Endothelial cell of umbilical vein (primary cell): ENCODE measurements around the gene SKIC3. TPM values are rescaled to one million over a fixed set of nuclear protein-coding genes. Genes with fewer than 3 reads are reported as not detected.

ENCODE experiments used
- BruUV-seq: library from RNA; stranded (reverse); fragments of 400-500 nt; replicated peaks from 2 replicates; lab custom pipeline; 2021; lab: Mats Ljungman, UMichigan
- CTCF ChIA-PET: fragments of 300-600, 350-600 bp; sonication (Branson Sonifier 250); formaldehyde crosslinking; loops from one replicate; lab custom pipeline; 2021; ENCODE audit warnings: antibody characterized with exemption, inconsistent platforms; lab: Charles Lee
- POLR2A ChIA-PET: fragments of 300-600, 350-600 bp; sonication (Branson Sonifier 250); formaldehyde crosslinking; loops from one replicate; lab custom pipeline; 2021; ENCODE audit warnings: antibody characterized with exemption, inconsistent platforms; lab: Charles Lee
- DNase-seq: peaks from one replicate; pipeline ENCODE4 v3.0.0-alpha.2; 2011; ENCODE audit warnings: low read depth, low spot score
- FAIRE-seq: peaks from 2 replicates; lab custom pipeline; 2011; peaks lifted over from hg19 to GRCh38; lab: Jason Lieb, UNC
- H2AFZ ChIP-seq: 2 replicates; pipeline ENCODE4 v1.6.0; 2012; ENCODE audit warnings: low read depth, low read length, control low read depth, inconsistent platforms
- H3K27ac ChIP-seq: 2 replicates; pipeline ENCODE4 v1.5.1; 2011; ENCODE audit warnings: low read depth, mild to moderate bottlenecking, control low read depth, low read length, moderate library complexity; ENCODE audit not compliant: insufficient read depth
- H3K27me3 ChIP-seq, 2 experiments: 2 replicates each; pipeline versions ENCODE4 v1.6.0 to v1.6.1; 2011; ENCODE audit warnings: low read length in 2 of 2, mixed read lengths in 1 of 2; ENCODE audit not compliant: control insufficient read depth in 2 of 2, insufficient read depth in 2 of 2
- H3K36me3 ChIP-seq, 2 experiments: 2 replicates in 1 of 2; 3 replicates in 1 of 2; pipeline ENCODE4 v1.5.1; 2011; ENCODE audit warnings: low read length in 2 of 2, mild to moderate bottlenecking in 1 of 2, moderate library complexity in 1 of 2; ENCODE audit not compliant: control insufficient read depth in 2 of 2, insufficient read depth in 2 of 2; ENCODE audit errors: extremely low read depth in 1 of 2
- H3K4me1 ChIP-seq: 3 replicates; pipeline ENCODE4 v1.5.1; 2011; ENCODE audit warnings: mild to moderate bottlenecking, low read length; ENCODE audit not compliant: control insufficient read depth, insufficient read depth; ENCODE audit errors: extremely low read depth
- H3K4me2 ChIP-seq: 2 replicates; pipeline ENCODE4 v1.6.1; 2011; ENCODE audit warnings: low read length, control low read depth, mixed read lengths; ENCODE audit not compliant: insufficient read depth
- H3K4me3 ChIP-seq, 3 experiments: fragments of 200-600 bp in 1 of 3; sonication (generic), shearing (Covaris generic) in 1 of 3; replicated peaks in 1 of 3; 2 replicates each; pipeline ENCODE4 v1.5.1; 2011 to 2016; ENCODE audit warnings: control low read depth in 3 of 3, low read length in 3 of 3, mild to moderate bottlenecking in 2 of 3, inconsistent platforms in 1 of 3, low read depth in 1 of 3, moderate library complexity in 1 of 3; ENCODE audit not compliant: insufficient read depth in 1 of 3
- H3K79me2 ChIP-seq: 2 replicates; pipeline ENCODE4 v1.6.0; 2012; ENCODE audit warnings: low read length, inconsistent platforms; ENCODE audit not compliant: control insufficient read depth, insufficient read depth
- H3K9ac ChIP-seq: replicated peaks from 2 replicates; pipeline ENCODE3; 2011; ENCODE audit warnings: low read length, control low read depth; ENCODE audit not compliant: insufficient read depth; ENCODE audit errors: extremely low read depth
- H3K9me1 ChIP-seq: replicated peaks from 3 replicates; pipeline ENCODE4 v1.6.0; 2011; ENCODE audit warnings: mild to moderate bottlenecking, low read length; ENCODE audit not compliant: control insufficient read depth, insufficient read depth; ENCODE audit errors: extremely low read depth
- H3K9me3 ChIP-seq: replicated peaks from 2 replicates; pipeline ENCODE4 v1.5.1; 2012; ENCODE audit warnings: low read length, inconsistent platforms; ENCODE audit not compliant: control insufficient read depth, insufficient read depth
- H4K20me1 ChIP-seq: replicated peaks from 2 replicates; pipeline ENCODE3; 2011; ENCODE audit warnings: mild to moderate bottlenecking, low read length; ENCODE audit not compliant: control insufficient read depth, insufficient read depth; ENCODE audit errors: extremely low read depth
- EZH2 ChIP-seq: IDR thresholded peaks from 2 replicates; pipeline ENCODE4 v1.6.1; 2012; ENCODE audit warnings: borderline replicate concordance, low read depth, mild to moderate bottlenecking, moderate library complexity, low read length, inconsistent platforms; ENCODE audit not compliant: severe bottlenecking
- FOS ChIP-seq: IDR thresholded peaks from 2 replicates; pipeline ENCODE4 v1.6.1; 2011; ENCODE audit warnings: mild to moderate bottlenecking, low read length, moderate library complexity, borderline replicate concordance; ENCODE audit not compliant: insufficient read depth
- GATA2 ChIP-seq: IDR thresholded peaks from 2 replicates; pipeline ENCODE4 v1.7.0; 2011; ENCODE audit warnings: low read depth, mild to moderate bottlenecking, moderate library complexity, mixed read lengths, low read length; ENCODE audit not compliant: insufficient read length, insufficient read depth
- JUN ChIP-seq: IDR thresholded peaks from 2 replicates; pipeline ENCODE4 v1.6.1; 2011; ENCODE audit warnings: borderline replicate concordance, low read depth; ENCODE audit not compliant: insufficient read length, insufficient read depth
- MYC ChIP-seq: IDR thresholded peaks from one replicate; pipeline ENCODE4 v1.6.1; 2011; ENCODE audit warnings: mild to moderate bottlenecking, low read depth, low read length
- POLR2A ChIP-seq: IDR thresholded peaks from 2 replicates; pipeline ENCODE4 v1.6.1; 2012; ENCODE audit warnings: low read depth, mild to moderate bottlenecking, control low read depth, low read length
- POLR2AphosphoS5 ChIP-seq: IDR thresholded peaks from 2 replicates; pipeline ENCODE4 v1.6.1; 2012; ENCODE audit warnings: low read depth, mild to moderate bottlenecking, control low read depth, low read length, moderate library complexity; ENCODE audit not compliant: insufficient read depth
- dilution Hi-C: fragments of 300-500 bp; cut with MboI; formaldehyde crosslinking; loops from one replicate; pipeline ENCODE4 v1.15.0; 2019; ENCODE audit warnings: low sequenced_read_pairs; ENCODE audit not compliant: extremely low pct_ligation_motif_present
- intact Hi-C: fragments of 100-400 bp; cut with micrococcal nuclease; formaldehyde crosslinking; loops from one replicate; pipeline ENCODE4 v1.10.0; 2022
- polyA plus RNA-seq, 4 experiments: library from polyadenylated mRNA; depleted of rRNA in 3 of 4; stranded (reverse) in 3 of 4; unstranded in 1 of 4; fragments of >200 nt; gene quantifications; 2 replicates each; pipeline versions ENCODE4 v1.2.1 to v1.2.3, GENCODE V29; 2011 to 2012; ENCODE audit warnings: missing spikeins in 1 of 4
- total RNA-seq: library from RNA; stranded (reverse); gene quantifications from 2 replicates; pipeline ENCODE4 v1.2.3, GENCODE V29; 2021
- TF ChIP-seq, protein P1 (sequence below), 2 donors: IDR thresholded peaks; 1 replicate in 1 of 2; 2 replicates in 1 of 2; pipeline ENCODE4 v1.5.1; 2011; ENCODE audit warnings: low read length in 2 of 2, mild to moderate bottlenecking in 2 of 2, moderate library complexity in 2 of 2, control low read depth in 1 of 2, inconsistent platforms in 1 of 2, low read depth in 1 of 2; ENCODE audit not compliant: insufficient read depth in 1 of 2; ENCODE audit errors: extremely low read depth in 1 of 2
- TF ChIP-seq, protein P2 (sequence below): IDR thresholded peaks from 2 replicates; pipeline ENCODE4 v1.6.1; 2011; ENCODE audit not compliant: insufficient read depth, insufficient read length

Gene SKIC3
- total and polyA plus RNA-seq, 2 donors (not counting 3 experiments of a cell fraction or from before 2014, with no cell fraction given), result 18.8 to 100 TPM

DNA sequence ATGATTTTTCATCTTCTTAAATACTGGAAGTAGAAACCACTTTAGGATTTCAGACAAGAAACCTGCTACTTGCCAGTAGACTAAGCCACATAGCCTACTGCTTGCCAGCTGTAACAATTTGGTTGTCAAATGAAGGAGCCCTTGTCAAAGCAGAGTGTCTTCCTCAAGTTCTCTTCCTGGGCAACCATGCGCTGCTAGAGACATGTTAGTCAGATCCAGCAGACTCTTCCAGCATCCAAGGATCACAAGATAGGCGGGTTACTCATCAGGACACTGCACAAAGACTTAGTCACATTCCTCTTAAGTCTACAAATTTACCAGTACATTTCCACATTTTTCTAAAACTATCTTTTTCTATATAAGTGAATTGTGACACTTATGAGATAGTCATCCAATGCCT, 24.4 kb downstream of the SKIC3 start:
- no peak for FAIRE-seq
- dilution Hi-C loops, result no loop called here
- no peak overlapping the region for H3K27ac ChIP-seq

More for the DNA sequence above, 24.4 kb downstream of the SKIC3 start:
- no peak overlapping the region for H3K4me2 ChIP-seq
- no TSS peak for BruUV-seq
- no peaks in the 10 kb centered on the region for H3K9me3 ChIP-seq
- H3K36me3 ChIP-seq, result peaks cover 12 to 22% of the 10 kb centered on the region in 2 experiments
- no peak for DNase-seq
- no peaks in the 10 kb centered on the region for H4K20me1 ChIP-seq
- H3K9me1 ChIP-seq, result no peaks in the 10 kb centered on the region
- CTCF ChIA-PET, result no interaction called here
- no peak overlapping the region for H2AFZ ChIP-seq
- intact Hi-C loops, result no loop called here
- H3K9ac ChIP-seq, result no peak overlapping the region
- peaks cover 8% of the 10 kb centered on the region for H3K79me2 ChIP-seq
- no peaks in the 10 kb centered on the region for H3K4me1 ChIP-seq
- H3K4me3 ChIP-seq, result no peak overlapping the region
- H3K27me3 ChIP-seq, result no peaks in the 10 kb centered on the region
- POLR2A ChIA-PET, result no interaction called here
- TF ChIP-seq, protein P1, sequence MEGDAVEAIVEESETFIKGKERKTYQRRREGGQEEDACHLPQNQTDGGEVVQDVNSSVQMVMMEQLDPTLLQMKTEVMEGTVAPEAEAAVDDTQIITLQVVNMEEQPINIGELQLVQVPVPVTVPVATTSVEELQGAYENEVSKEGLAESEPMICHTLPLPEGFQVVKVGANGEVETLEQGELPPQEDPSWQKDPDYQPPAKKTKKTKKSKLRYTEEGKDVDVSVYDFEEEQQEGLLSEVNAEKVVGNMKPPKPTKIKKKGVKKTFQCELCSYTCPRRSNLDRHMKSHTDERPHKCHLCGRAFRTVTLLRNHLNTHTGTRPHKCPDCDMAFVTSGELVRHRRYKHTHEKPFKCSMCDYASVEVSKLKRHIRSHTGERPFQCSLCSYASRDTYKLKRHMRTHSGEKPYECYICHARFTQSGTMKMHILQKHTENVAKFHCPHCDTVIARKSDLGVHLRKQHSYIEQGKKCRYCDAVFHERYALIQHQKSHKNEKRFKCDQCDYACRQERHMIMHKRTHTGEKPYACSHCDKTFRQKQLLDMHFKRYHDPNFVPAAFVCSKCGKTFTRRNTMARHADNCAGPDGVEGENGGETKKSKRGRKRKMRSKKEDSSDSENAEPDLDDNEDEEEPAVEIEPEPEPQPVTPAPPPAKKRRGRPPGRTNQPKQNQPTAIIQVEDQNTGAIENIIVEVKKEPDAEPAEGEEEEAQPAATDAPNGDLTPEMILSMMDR (IDR thresholded peaks at IDR 0.05; ENCODE audit: extremely low read depth in 1 of 2, insufficient read depth in 1 of 2, low read depth in 1 of 2, low read length in 2 of 2), result no peak
- TF ChIP-seq POLR2AphosphoS5 (no peak), GATA2 (no peak), FOS (no peak), JUN (no peak), MYC (no peak), POLR2A (no peak), EZH2 (no peak)
- TF ChIP-seq, protein P2, sequence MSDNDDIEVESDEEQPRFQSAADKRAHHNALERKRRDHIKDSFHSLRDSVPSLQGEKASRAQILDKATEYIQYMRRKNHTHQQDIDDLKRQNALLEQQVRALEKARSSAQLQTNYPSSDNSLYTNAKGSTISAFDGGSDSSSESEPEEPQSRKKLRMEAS, result no peak
